ENCODE data around the gene CHRNA5.
"Not testable (repeated sequence)": the region's sequence is repeated elsewhere in the genome, so short reads cannot be mapped to it uniquely, and the experiment has no call there.

CHRNA5 gene

DNA sequence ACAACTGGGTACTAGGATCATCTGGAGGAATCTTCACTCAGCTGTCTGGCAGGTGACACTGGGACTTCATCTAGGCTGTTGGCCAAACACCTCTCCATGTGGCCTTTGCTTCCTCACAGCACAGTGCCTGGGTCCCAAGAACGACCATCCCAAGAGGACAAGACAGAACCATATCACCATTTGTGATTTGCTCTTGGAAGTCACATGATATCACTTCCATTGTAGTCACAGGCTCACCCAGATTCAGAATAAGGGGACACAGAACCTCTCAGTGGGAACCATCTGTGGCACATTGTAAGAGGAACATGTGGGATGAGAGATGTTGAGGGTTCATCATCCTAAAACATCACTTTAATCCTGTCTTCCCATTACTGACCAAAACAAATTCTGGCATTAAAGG is 27.0 kb upstream of the CHRNA5 start:
- Histone ChIP-seq H3K27ac (no peak overlapping the region), H3K4me3 (no peak overlapping the region)
- DNase-seq (ENCODE audit: low spot score), result no peak
- TF ChIP-seq, protein P1, sequence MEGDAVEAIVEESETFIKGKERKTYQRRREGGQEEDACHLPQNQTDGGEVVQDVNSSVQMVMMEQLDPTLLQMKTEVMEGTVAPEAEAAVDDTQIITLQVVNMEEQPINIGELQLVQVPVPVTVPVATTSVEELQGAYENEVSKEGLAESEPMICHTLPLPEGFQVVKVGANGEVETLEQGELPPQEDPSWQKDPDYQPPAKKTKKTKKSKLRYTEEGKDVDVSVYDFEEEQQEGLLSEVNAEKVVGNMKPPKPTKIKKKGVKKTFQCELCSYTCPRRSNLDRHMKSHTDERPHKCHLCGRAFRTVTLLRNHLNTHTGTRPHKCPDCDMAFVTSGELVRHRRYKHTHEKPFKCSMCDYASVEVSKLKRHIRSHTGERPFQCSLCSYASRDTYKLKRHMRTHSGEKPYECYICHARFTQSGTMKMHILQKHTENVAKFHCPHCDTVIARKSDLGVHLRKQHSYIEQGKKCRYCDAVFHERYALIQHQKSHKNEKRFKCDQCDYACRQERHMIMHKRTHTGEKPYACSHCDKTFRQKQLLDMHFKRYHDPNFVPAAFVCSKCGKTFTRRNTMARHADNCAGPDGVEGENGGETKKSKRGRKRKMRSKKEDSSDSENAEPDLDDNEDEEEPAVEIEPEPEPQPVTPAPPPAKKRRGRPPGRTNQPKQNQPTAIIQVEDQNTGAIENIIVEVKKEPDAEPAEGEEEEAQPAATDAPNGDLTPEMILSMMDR (IDR thresholded peaks at IDR 0.05), result no peak

DNA sequence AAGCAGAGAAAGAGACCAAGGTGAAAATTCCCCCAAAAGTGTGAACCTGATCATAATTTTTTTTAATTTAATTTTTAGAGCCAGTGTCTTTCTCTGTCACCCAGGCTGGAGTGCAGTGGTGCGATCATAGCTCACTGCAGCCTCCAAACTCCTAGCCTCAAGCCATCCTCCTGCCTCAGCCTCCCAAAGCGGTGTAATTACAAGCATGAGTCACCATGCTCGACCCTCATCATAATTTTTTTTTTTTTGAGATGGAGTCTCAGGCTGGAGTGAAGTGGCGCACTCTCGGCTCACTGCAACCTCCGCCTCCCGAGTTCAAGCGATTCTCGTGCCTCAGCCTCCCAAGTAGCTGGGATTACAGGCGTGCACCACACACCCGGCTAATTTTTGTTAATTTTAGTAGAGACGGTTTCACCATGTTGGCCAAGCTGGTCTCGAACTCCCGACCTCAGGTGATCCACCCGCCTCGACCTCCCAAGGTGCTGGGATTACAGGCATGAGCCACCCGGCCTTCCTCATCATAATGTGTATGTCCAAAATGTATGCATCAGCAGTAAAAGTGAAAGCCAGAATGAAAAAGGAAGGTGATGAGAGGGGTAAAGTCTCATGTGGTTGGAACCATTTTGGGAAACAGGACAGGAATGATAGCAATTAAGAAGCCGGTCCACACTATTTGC is 25.7 kb upstream of the CHRNA5 start:
- peak overlapping the region; percentile 95 for H3K4me3 ChIP-seq
- peak overlapping the region; percentile 96 to 98 for H3K27ac ChIP-seq
- not testable (repeated sequence) for DNase-seq (ENCODE audit: low spot score)

DNA sequence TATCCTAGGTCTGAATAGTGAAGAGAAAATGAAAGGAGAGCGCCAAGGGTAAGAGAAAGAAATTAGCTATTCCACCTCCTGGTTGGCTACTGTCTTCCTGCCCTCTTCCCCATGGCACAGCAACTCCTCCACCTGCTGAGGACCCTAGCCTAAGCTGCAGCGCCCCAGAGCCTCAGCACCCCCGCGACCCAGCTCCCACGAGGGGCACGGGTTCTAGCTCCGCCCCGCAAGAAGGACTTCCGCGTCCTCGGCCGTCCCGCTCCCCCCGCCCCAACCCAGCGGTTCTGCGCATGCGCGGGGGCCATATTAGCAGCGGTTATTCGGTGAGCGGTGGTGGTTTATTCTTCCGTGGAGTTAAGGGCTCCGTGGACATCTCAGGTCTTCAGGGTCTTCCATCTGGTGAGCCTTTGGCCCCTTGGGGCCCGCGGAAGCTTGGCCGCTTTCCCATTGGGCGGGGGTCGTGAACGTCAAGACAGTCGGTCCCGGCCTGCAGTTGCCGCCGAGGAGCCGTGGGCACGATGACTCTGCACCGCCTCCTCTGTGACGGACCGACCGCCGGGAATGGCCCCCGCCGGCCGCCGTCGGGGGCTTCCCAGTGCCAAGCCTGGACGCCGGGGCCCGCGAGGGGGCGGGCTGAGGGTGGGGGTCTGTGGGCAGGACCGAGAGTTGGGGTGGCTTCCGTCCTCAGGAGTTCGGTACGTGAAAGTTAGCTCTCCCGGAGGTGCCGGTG is 25.0 kb upstream of the CHRNA5 start, which contains the start of gene PSMA4:
PSMA4 (plus strand) TSS at position 304 of the 730 bp plus-strand sequence. CDS start 1,484 bp downstream, outside the sequence.
- H3K27ac ChIP-seq, result peak within 1 kb of the TSS; percentile 96 to 98
- TF ChIP-seq, protein P1 (IDR thresholded peaks at IDR 0.05), result no peak
- DNase-seq (ENCODE audit: low spot score), result peak; percentile 94
- H3K4me3 ChIP-seq, result peak within 1 kb of the TSS; percentile 95

DNA sequence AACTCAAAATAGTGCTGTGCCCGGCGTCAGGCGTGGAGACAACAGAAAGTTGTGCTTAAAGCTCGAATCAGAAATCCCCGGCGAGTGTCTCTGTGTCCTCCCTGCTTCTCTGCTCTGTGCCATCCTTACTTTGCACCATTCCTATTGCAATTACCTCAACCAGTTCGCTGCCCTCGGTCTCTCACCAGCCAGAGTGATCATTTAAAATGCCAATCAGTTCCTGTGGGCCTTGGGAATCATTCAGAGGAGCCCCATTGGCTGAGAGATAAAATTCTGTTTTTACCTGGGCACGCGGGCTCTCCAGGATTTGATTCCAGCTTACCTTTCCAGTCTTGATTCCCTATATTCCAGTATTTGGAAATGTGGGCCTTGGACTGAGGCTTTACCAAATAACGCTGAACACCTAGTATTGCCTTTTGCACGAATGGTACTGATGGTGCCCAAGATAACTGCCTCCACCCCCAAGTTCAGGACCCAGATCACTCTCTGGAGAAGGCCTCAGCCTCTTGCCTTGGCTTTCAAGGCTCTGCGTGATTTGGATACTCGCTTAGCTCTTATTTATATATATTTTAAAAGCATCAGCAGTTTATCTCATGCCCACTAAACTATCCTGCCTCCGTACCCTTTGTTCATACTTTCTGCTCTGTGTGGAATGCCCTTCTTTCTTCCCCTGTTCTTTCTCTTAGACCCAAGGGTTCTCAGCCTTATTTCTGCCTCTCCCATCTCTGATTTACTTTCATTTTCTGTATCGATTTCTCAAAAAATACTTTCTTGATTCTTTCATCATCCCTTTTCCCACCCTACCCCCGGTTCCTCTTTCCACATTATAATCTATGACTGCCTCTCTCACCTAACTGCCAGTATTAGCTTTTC is 24.2 kb upstream of the CHRNA5 start:
- Histone ChIP-seq H3K27ac (peak overlapping the region; percentile 96 to 98), H3K4me3 (peak overlapping the region; percentile 95)
- TF ChIP-seq, protein P1 (IDR thresholded peaks at IDR 0.05), result no peak
- no peak for DNase-seq (ENCODE audit: low spot score)

DNA sequence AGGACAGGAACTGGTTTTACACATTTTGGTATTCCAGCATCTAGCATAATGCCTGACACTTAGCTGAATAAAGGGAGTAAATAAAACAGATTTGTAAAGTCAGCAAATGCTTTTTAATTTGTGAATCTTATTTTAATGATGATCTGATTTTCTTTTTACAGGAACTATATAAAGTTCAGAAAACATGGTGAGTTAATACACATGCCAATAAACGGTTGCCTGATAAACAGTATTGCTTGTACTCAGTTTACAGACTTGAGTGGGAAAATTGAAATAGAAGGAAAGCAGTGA is 23.6 kb upstream of the CHRNA5 start:
- Histone ChIP-seq H3K4me3 (peak overlapping the region; percentile 95), H3K27ac (no peak overlapping the region)
- no peak for DNase-seq (ENCODE audit: low spot score)
- TF ChIP-seq, protein P1 (IDR thresholded peaks at IDR 0.05), result no peak

DNA sequence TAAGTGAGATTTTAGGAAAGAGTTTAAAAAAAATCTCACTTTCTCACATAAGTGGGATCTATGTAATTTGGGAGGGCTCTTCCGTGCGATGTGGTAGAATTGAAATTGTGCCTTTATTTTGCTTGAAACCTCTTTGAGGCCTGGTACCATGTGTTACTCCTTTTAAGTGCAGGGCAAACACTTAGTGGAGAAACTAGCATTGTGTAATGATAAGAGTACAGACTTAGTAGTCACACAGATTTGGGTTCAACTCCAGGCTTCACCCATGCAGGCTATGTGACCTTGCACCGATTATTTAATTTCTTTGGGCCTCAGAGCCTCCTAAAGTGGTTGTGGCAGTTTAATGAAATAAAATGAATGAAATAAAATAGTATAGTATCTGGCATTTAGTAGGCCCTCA is 22.7 kb upstream of the CHRNA5 start:
- TF ChIP-seq, protein P1 (IDR thresholded peaks at IDR 0.05), result no peak
- H3K4me3 ChIP-seq, result no peak overlapping the region
- no peak overlapping the region for H3K27ac ChIP-seq
- no peak for DNase-seq (ENCODE audit: low spot score)

DNA sequence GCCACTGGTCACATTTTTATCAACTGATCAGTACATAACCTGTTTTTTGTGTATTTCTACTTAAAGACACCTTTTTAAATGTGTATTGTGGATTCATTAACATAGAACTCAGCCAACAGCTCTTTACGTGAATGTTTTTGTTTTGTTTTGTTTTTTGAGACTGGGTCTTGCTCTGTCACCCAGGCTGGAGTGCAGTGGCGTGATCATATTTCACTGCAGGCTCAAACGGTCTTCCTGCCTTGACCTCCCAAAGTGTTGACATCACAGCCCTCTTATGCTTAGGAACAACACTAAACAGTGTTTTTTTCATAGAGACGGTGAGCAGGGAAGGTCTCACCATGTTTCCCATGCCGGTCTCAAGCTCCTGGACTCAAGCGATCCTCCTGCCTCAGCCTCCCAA is 15.1 kb upstream of the CHRNA5 start:
- TF ChIP-seq, protein P1 (IDR thresholded peaks at IDR 0.05), result no peak

More for the DNA sequence above, 15.1 kb upstream of the CHRNA5 start:
- no peak for DNase-seq (ENCODE audit: low spot score)
- Histone ChIP-seq H3K27ac (no peak overlapping the region), H3K4me3 (no peak overlapping the region)

Measured in coronary artery (tissue), 2 donors.